K562 (cell line): ENCODE results near the gene ZNF30. TPM values are rescaled to one million over a fixed set of nuclear protein-coding genes. Genes with fewer than 3 reads are reported as not detected.
"Not testable (repeated sequence)": the region's sequence is repeated elsewhere in the genome, so short reads cannot be mapped to it uniquely, and the experiment has no call there.

Experiments used
- BHLHE40 ChIP-seq: IDR thresholded peaks from 2 replicates; pipeline ENCODE4 v1.6.1; 2011; ENCODE audit warnings: low read length, improper control_type of control experiment
- ELF4 ChIP-seq: fragments of 450-650 bp; formaldehyde crosslinking; IDR thresholded peaks from 2 replicates; pipeline ENCODE4 v1.4.0; 2022; ENCODE audit warnings: missing genetic modification characterization
- FOSL1 ChIP-seq: fragments of 200-800 bp; sonication (Bioruptor generic); conservative IDR thresholded peaks from 2 replicates; pipeline ENCODE4 v1.6.1; 2016; ENCODE audit warnings: missing genetic modification characterization, missing compliant biosample characterization
- FOXP1 ChIP-seq: sonication (generic); formaldehyde crosslinking; IDR thresholded peaks from 2 replicates; pipeline ENCODE4 v1.8.0; 2022; ENCODE audit warnings: mild to moderate bottlenecking, missing genetic modification reagents
- GATAD2A ChIP-seq: fragments of 450-650 bp; IDR thresholded peaks from 2 replicates; pipeline ENCODE4 v1.6.1; 2017
- HDAC2 ChIP-seq: fragments of 450-650 bp; IDR thresholded peaks from 2 replicates; pipeline ENCODE4 v1.6.1; 2016; ENCODE audit warnings: mild to moderate bottlenecking
- MAZ ChIP-seq, 2 experiments: fragments of 450-650 bp in 1 of 2; sonication (generic) in 1 of 2; formaldehyde crosslinking; IDR thresholded peaks in 1 of 2; conservative IDR thresholded peaks in 1 of 2; 2 replicates each; pipeline versions ENCODE4 v1.4.0 to v1.5.0; 2020; ENCODE audit warnings: mild to moderate bottlenecking in 1 of 2, missing genetic modification reagents in 1 of 2
- SMAD3 ChIP-seq: fragments of 450-650 bp; formaldehyde crosslinking; conservative IDR thresholded peaks from 2 replicates; pipeline ENCODE4 v1.4.0; 2020; ENCODE audit warnings: mild to moderate bottlenecking
- TRIM24 ChIP-seq, 2 experiments: fragments of 450-650 bp; IDR thresholded peaks; 2 replicates each; pipeline ENCODE4 v1.6.1; 2016
- ZBED1 ChIP-seq: IDR thresholded peaks from 2 replicates; pipeline ENCODE4 v1.6.1; 2014
- ZNF140 ChIP-seq: fragments of 250-450 bp; sonication (Bioruptor Pico); IDR thresholded peaks from 2 replicates; pipeline ENCODE4 v1.8.0; 2021; ENCODE audit warnings: moderate library complexity, mild to moderate bottlenecking, inconsistent platforms
- ZNF583 ChIP-seq: fragments of 250-450 bp; sonication (Bioruptor Pico); IDR thresholded peaks from 2 replicates; pipeline ENCODE4 v1.4.0; 2020
- ZNF584 ChIP-seq: fragments of 200-800 bp; sonication (Bioruptor generic); IDR thresholded peaks from 2 replicates; pipeline ENCODE4 v1.6.1; 2016; ENCODE audit warnings: low read depth, mild to moderate bottlenecking, missing genetic modification characterization, missing compliant biosample characterization
- ZNF644 ChIP-seq: fragments of 200-800 bp; sonication (Bioruptor generic); IDR thresholded peaks from 2 replicates; pipeline ENCODE4 v1.6.1; 2016; ENCODE audit warnings: low read depth, missing genetic modification characterization, missing compliant biosample characterization
- ZNF668 ChIP-seq: fragments of 250-450 bp; sonication (Bioruptor Pico); IDR thresholded peaks from 2 replicates; pipeline ENCODE4 v1.8.0; 2022; ENCODE audit warnings: mild to moderate bottlenecking, inconsistent platforms
- polyA plus RNA-seq, 8 experiments: library from polyadenylated mRNA; depleted of rRNA in 4 of 8; stranded (reverse) in 5 of 8; unstranded in 3 of 8; fragments of >200 nt; fragmentation: Nextera tagmentation in 2 of 8; fragmentation: Illumina TruSeq in 1 of 8; extraction: Ambion mirVana in 2 of 8; extraction: Trizol in 1 of 8; gene quantifications; 2 replicates each; pipeline versions ENCODE4 v1.2.1 to v1.2.3, GENCODE V29; 2011 to 2014; ENCODE audit warnings: inconsistent platforms in 1 of 8, missing spikeins in 1 of 8
- total RNA-seq, 7 experiments: library from RNA; depleted of rRNA in 6 of 7; stranded (reverse); fragments of >200 nt in 6 of 7; fragmentation: Illumina TruSeq in 2 of 7; extraction: Trizol in 2 of 7; gene quantifications; 2 replicates each; pipeline versions ENCODE4 v1.2.1 to v1.2.3, GENCODE V29; 2011 to 2021; ENCODE audit warnings: low replicate concordance in 1 of 7
- TF ChIP-seq, protein P1 (sequence below): sonication (generic); formaldehyde crosslinking; IDR thresholded peaks from 2 replicates; pipeline ENCODE4 v1.9.0; 2022; ENCODE audit warnings: mild to moderate bottlenecking, missing genetic modification reagents
- TF ChIP-seq, protein P2 (sequence below): fragments of 250-450 bp; sonication (Bioruptor Pico); IDR thresholded peaks from 2 replicates; pipeline ENCODE4 v1.8.0; 2021; ENCODE audit warnings: moderate library complexity, mild to moderate bottlenecking, inconsistent platforms
- TF ChIP-seq, protein P3 (sequence below): fragments of 450-650 bp; IDR thresholded peaks from 2 replicates; pipeline ENCODE4 v1.6.1; 2016
- TF ChIP-seq, protein P4 (sequence below), 2 experiments: IDR thresholded peaks in 1 of 2; conservative IDR thresholded peaks in 1 of 2; 2 replicates each; pipeline ENCODE4 v1.6.1; 2016; ENCODE audit warnings: low read depth in 2 of 2, mild to moderate bottlenecking in 1 of 2, missing compliant biosample characterization in 1 of 2, missing genetic modification characterization in 1 of 2, moderate library complexity in 1 of 2
- TF ChIP-seq, protein P5 (sequence below), 3 experiments: fragments of 200-800 bp in 1 of 3; sonication (Bioruptor generic) in 1 of 3; sonication (generic) in 1 of 3; formaldehyde crosslinking in 1 of 3; IDR thresholded peaks; 2 replicates each; pipeline versions ENCODE4 v1.6.1 to v1.8.0; 2016 to 2022; ENCODE audit warnings: mild to moderate bottlenecking in 2 of 3, missing compliant biosample characterization in 2 of 3, missing genetic modification characterization in 2 of 3, missing genetic modification reagents in 1 of 3

ZNF30 gene
- total and polyA plus RNA-seq, 9 of the 15 experiments (the other 6 are each of a cell fraction or from before 2014, with no cell fraction given) = 7.3 to 13.4 (median 10.6) TPM

DNA sequence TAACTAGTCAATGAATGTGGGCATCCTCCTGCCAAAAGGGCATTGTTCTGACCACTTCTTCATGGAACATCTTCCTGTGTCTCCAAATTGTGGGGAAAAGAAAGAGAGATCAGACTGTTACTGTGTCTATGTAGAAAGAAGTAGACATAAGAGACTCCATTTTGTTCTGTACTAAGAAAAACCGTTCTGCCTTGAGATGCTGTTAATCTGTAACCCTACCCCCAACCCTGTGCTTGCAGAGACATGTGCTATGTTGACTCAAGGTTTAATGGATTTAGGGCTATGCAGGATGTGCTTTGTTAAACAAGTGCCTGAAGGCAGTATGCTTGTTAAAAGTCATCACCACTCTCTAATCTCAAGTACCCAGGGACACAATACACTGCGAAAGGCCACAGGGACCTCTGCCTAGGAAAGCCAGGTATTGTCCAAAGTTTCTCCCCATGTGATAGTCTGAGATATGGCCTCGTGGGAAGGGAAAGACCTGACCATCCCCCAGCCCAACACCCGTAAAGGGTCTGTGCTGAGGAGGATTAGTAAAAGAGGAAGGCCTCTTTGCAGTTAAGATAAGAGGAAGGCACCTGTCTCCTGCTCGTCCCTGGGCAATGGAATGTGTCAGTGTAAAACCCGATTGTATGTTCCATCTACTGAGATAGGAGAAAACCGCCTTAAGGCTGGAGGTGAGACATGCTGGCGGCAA, 6.5 kb upstream of the ZNF30 start (continued):
- TF ChIP-seq SMAD3 (CRISPR knock-in tag) = 0 out of 2 replicates have a peak, but pooled peaks have one; percentile 71
- 0 out of 2 replicates have a peak, but pooled peaks have one; percentile 44 for TF ChIP-seq GATAD2A
- TF ChIP-seq MAZ (CRISPR knock-in tag; conservative IDR thresholded peaks at IDR 0.05 in 1 of 2, IDR thresholded peaks at IDR 0.05 in 1 of 2) = peak; percentile 26 to 67; a peak in 3 of 4 replicates
- TF ChIP-seq ZBED1 = peak; percentile 67; the same call in 1 of the 2 replicates
- peak; percentile 72; the same call in 1 of the 2 replicates for TF ChIP-seq ZNF140 (CRISPR knock-in tag)
- TF ChIP-seq, protein P1, sequence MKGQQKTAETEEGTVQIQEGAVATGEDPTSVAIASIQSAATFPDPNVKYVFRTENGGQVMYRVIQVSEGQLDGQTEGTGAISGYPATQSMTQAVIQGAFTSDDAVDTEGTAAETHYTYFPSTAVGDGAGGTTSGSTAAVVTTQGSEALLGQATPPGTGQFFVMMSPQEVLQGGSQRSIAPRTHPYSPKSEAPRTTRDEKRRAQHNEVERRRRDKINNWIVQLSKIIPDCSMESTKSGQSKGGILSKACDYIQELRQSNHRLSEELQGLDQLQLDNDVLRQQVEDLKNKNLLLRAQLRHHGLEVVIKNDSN (CRISPR knock-in tag) = peak; percentile 47; the same call in 1 of the 2 replicates
- TF ChIP-seq, protein P2, sequence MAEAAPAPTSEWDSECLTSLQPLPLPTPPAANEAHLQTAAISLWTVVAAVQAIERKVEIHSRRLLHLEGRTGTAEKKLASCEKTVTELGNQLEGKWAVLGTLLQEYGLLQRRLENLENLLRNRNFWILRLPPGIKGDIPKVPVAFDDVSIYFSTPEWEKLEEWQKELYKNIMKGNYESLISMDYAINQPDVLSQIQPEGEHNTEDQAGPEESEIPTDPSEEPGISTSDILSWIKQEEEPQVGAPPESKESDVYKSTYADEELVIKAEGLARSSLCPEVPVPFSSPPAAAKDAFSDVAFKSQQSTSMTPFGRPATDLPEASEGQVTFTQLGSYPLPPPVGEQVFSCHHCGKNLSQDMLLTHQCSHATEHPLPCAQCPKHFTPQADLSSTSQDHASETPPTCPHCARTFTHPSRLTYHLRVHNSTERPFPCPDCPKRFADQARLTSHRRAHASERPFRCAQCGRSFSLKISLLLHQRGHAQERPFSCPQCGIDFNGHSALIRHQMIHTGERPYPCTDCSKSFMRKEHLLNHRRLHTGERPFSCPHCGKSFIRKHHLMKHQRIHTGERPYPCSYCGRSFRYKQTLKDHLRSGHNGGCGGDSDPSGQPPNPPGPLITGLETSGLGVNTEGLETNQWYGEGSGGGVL = peak; percentile 75
- TF ChIP-seq ELF4 (CRISPR knock-in tag) = peak; percentile 86
- TF ChIP-seq HDAC2 = peak; percentile 78
- TF ChIP-seq, protein P3, sequence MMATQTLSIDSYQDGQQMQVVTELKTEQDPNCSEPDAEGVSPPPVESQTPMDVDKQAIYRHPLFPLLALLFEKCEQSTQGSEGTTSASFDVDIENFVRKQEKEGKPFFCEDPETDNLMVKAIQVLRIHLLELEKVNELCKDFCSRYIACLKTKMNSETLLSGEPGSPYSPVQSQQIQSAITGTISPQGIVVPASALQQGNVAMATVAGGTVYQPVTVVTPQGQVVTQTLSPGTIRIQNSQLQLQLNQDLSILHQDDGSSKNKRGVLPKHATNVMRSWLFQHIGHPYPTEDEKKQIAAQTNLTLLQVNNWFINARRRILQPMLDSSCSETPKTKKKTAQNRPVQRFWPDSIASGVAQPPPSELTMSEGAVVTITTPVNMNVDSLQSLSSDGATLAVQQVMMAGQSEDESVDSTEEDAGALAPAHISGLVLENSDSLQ = 0 out of 2 replicates have a peak, but pooled peaks have one; percentile 24
- TF ChIP-seq ZNF584 (CRISPR knock-in tag) = peak; percentile 63
- TF ChIP-seq ZNF583 (CRISPR knock-in tag) = peak; percentile 98
- TF ChIP-seq, protein P4, sequence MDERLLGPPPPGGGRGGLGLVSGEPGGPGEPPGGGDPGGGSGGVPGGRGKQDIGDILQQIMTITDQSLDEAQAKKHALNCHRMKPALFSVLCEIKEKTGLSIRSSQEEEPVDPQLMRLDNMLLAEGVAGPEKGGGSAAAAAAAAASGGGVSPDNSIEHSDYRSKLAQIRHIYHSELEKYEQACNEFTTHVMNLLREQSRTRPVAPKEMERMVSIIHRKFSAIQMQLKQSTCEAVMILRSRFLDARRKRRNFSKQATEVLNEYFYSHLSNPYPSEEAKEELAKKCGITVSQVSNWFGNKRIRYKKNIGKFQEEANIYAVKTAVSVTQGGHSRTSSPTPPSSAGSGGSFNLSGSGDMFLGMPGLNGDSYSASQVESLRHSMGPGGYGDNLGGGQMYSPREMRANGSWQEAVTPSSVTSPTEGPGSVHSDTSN (CRISPR knock-in tag; IDR thresholded peaks at IDR 0.05; ENCODE audit: low read depth) = not testable (repeated sequence)
- TF ChIP-seq, protein P4 (tag; conservative IDR thresholded peaks at IDR 0.05; ENCODE audit: low read depth) = peak; percentile 54; the same call in 1 of the 2 replicates
- peak; percentile 88 to 92 for TF ChIP-seq TRIM24 (IDR thresholded peaks at IDR 0.05)
- TF ChIP-seq, protein P5, sequence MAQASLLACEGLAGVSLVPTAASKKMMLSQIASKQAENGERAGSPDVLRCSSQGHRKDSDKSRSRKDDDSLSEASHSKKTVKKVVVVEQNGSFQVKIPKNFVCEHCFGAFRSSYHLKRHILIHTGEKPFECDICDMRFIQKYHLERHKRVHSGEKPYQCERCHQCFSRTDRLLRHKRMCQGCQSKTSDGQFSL (CRISPR knock-in tag; IDR thresholded peaks at IDR 0.05) = not testable (repeated sequence)
- TF ChIP-seq, protein P5 (tag; IDR thresholded peaks at IDR 0.05) = peak in 1 of 2 experiments; percentile 91; a peak in 2 of 4 replicates
- peak; percentile 39 for TF ChIP-seq BHLHE40
- 0 out of 2 replicates have a peak, but pooled peaks have one; percentile 18 for TF ChIP-seq FOSL1 (tag)
- peak; percentile 95 for TF ChIP-seq ZNF668 (CRISPR knock-in tag)
- TF ChIP-seq ZNF644 (tag) = peak; percentile 85
- 0 out of 2 replicates have a peak, but pooled peaks have one; percentile 67 for TF ChIP-seq FOXP1 (CRISPR knock-in tag)
